LNCAP (cell line): ENCODE data around the gene PGGT1B.

Experiments
- TF ChIP-seq, protein P1 (sequence below): fragments of 450-650 bp; IDR thresholded peaks from 2 replicates; pipeline ENCODE4 v1.5.1; 2017; ENCODE audit warnings: mild to moderate bottlenecking

Gene PGGT1B

GRCh38 chr5:115193295-115193694 is 69.4 kb downstream of the PGGT1B start:
- TF ChIP-seq, protein P1, sequence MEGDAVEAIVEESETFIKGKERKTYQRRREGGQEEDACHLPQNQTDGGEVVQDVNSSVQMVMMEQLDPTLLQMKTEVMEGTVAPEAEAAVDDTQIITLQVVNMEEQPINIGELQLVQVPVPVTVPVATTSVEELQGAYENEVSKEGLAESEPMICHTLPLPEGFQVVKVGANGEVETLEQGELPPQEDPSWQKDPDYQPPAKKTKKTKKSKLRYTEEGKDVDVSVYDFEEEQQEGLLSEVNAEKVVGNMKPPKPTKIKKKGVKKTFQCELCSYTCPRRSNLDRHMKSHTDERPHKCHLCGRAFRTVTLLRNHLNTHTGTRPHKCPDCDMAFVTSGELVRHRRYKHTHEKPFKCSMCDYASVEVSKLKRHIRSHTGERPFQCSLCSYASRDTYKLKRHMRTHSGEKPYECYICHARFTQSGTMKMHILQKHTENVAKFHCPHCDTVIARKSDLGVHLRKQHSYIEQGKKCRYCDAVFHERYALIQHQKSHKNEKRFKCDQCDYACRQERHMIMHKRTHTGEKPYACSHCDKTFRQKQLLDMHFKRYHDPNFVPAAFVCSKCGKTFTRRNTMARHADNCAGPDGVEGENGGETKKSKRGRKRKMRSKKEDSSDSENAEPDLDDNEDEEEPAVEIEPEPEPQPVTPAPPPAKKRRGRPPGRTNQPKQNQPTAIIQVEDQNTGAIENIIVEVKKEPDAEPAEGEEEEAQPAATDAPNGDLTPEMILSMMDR: no peak

- TF ChIP-seq, protein P1: no peak
Observed at GRCh38 chr5:115192098-115192497, 70.6 kb downstream of the PGGT1B start.

DNA sequence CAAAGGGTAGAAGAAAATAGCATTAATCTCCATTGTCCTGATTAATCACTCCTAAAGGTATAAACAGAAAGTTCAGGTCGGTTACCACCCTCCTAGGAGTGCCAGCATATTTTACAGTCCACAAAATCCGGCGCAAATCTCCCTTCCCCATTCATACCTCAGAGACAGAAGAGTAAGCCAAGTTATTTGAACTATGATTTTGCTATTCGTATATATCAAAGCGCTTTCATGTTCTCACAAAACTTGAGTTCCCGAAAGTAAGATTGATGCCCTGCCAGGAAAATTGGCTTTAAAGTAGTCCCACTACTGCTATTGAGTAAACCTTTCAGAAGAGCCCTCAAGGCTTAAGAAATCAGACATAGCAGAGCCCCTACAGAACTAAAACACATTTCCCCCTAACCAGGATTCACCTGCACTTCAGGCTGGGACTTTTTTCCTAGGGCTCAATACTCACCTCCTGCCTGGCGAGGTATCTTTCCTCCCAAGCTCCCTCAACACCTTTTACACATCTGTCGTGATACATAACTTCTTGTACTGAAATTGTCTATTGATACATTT is 71.1 kb downstream of the PGGT1B start:
- TF ChIP-seq, protein P1: no peak

DNA sequence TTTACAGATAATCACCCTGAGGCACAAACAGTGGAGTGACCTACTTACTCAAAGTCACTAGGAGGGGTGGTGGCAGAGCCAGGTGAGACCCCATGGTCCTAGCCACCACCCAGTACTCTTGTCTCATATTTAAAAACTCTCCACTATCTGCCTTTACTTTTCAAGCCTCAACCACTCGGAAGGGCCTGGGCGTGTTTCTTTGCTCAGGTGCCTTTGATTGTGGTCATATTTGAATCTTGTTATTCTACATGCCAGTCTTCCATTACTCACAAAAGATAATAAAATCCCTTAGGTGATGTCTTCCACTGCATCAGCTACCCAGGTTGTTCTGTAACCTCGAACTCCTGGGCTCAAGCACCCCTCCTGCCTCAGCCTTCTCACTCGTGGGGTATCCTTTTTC is 72.3 kb downstream of the PGGT1B start:
- TF ChIP-seq, protein P1: no peak

- TF ChIP-seq, protein P1: no peak
Observed at GRCh38 chr5:115189866-115190265, 72.8 kb downstream of the PGGT1B start.

DNA sequence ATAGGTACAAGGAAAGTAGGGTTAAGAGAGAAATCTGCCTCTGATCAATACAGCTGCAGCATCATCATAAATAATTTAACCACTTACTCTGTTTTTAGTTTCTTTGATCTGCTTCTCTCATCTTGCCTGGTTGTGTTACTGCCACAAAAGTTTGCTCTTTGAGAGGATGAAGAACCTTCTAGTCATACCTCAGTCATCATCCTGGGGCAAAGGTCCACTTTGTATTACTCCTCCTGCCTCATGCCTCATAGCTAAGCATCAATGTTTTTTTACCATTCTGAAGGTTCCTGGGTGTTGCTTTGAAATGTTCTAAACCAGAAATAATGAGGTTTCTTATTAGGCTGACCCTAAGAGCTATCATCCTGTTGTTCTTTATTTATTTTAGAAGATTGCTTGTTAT is 75.9 kb downstream of the PGGT1B start:
- TF ChIP-seq, protein P1: no peak

- TF ChIP-seq, protein P1: no peak
Observed at GRCh38 chr5:115184770-115185169, 77.9 kb downstream of the PGGT1B start.

GRCh38 chr5:115181757-115182156 is 80.9 kb downstream of the PGGT1B start:
- TF ChIP-seq, protein P1: no peak
